ENCODE results near the gene USP47.

The USP47 gene

GRCh38 chr11:11864803-11865202 lies 23.0 kb downstream of the USP47 start:
- no peak for TF ChIP-seq TARDBP (IDR thresholded peaks at IDR 0.05)
- no peak for TF ChIP-seq FOXA1 (IDR thresholded peaks at IDR 0.05)
- no peak for TF ChIP-seq ZNF384 (IDR thresholded peaks at IDR 0.05)
- TF ChIP-seq FOXK2 (IDR thresholded peaks at IDR 0.05), result no peak
- no peak for TF ChIP-seq HDGF (IDR thresholded peaks at IDR 0.05; ENCODE audit: borderline replicate concordance)
- TF ChIP-seq SUZ12 (IDR thresholded peaks at IDR 0.05), result no peak
- TF ChIP-seq BHLHE40 (IDR thresholded peaks at IDR 0.05; ENCODE audit: borderline replicate concordance), result no peak
- no peak for TF ChIP-seq FOXM1 (IDR thresholded peaks at IDR 0.05; ENCODE audit: borderline replicate concordance)
- no peak for TF ChIP-seq CTBP1 (IDR thresholded peaks at IDR 0.05; ENCODE audit: borderline replicate concordance)
- TF ChIP-seq ARNT (IDR thresholded peaks at IDR 0.05), result no peak
- no peak for TF ChIP-seq L3MBTL2 (conservative IDR thresholded peaks at IDR 0.05)
- no peak for TF ChIP-seq PKNOX1 (IDR thresholded peaks at IDR 0.05)
- TF ChIP-seq NFRKB (IDR thresholded peaks at IDR 0.05), result no peak
- TF ChIP-seq SP1 (IDR thresholded peaks at IDR 0.05), result no peak
- no peak for TF ChIP-seq LEF1 (IDR thresholded peaks at IDR 0.05; ENCODE audit: borderline replicate concordance)
- TF ChIP-seq ELF4 (IDR thresholded peaks at IDR 0.05), result no peak
- DNase-seq (ENCODE audit: extremely low spot score), result no peak
- POLR2A ChIA-PET, result no interaction called here
- CTCF ChIA-PET, result no interaction called here

- TF ChIP-seq HDGF (IDR thresholded peaks at IDR 0.05; ENCODE audit: borderline replicate concordance) (no peak), NFRKB (IDR thresholded peaks at IDR 0.05) (no peak)
- ChIA-PET POLR2A (no interaction called here), CTCF (no interaction called here)
Observed at GRCh38 chr11:11865449-11865848, 23.7 kb downstream of the USP47 start.

GRCh38 chr11:11866203-11866602 lies 24.4 kb downstream of the USP47 start:
- DNase-seq (ENCODE audit: extremely low spot score), result no peak
- POLR2A ChIA-PET, result no interaction called here
- TF ChIP-seq ARNT (IDR thresholded peaks at IDR 0.05) (no peak), FOXK2 (IDR thresholded peaks at IDR 0.05) (no peak)
- CTCF ChIA-PET, result no interaction called here

More at GRCh38 chr11:11865449-11865848, 23.7 kb downstream of the USP47 start:
- no peak for DNase-seq (ENCODE audit: extremely low spot score)

- TF ChIP-seq FOXA1 (IDR thresholded peaks at IDR 0.05) (no peak), FOXK2 (IDR thresholded peaks at IDR 0.05) (no peak), ELF4 (IDR thresholded peaks at IDR 0.05) (no peak), BHLHE40 (IDR thresholded peaks at IDR 0.05; ENCODE audit: borderline replicate concordance) (no peak), LEF1 (IDR thresholded peaks at IDR 0.05; ENCODE audit: borderline replicate concordance) (no peak), HDGF (IDR thresholded peaks at IDR 0.05; ENCODE audit: borderline replicate concordance) (no peak), FOXM1 (IDR thresholded peaks at IDR 0.05; ENCODE audit: borderline replicate concordance) (no peak), SUZ12 (IDR thresholded peaks at IDR 0.05) (no peak), SP1 (IDR thresholded peaks at IDR 0.05) (no peak), ZNF384 (IDR thresholded peaks at IDR 0.05) (no peak)
- DNase-seq (ENCODE audit: extremely low spot score), result no peak
- ChIA-PET CTCF (no interaction called here), POLR2A (no interaction called here)
Observed at GRCh38 chr11:11867720-11868119, 25.9 kb downstream of the USP47 start.

- TF ChIP-seq NFRKB (IDR thresholded peaks at IDR 0.05) (no peak), ZNF384 (IDR thresholded peaks at IDR 0.05) (no peak), TARDBP (IDR thresholded peaks at IDR 0.05) (no peak), FOXK2 (IDR thresholded peaks at IDR 0.05) (no peak), HDGF (IDR thresholded peaks at IDR 0.05; ENCODE audit: borderline replicate concordance) (no peak), ELF4 (IDR thresholded peaks at IDR 0.05) (no peak), SUZ12 (IDR thresholded peaks at IDR 0.05) (no peak), ARNT (IDR thresholded peaks at IDR 0.05) (no peak), FOXA1 (IDR thresholded peaks at IDR 0.05) (no peak), LEF1 (IDR thresholded peaks at IDR 0.05; ENCODE audit: borderline replicate concordance) (no peak), FOXM1 (IDR thresholded peaks at IDR 0.05; ENCODE audit: borderline replicate concordance) (no peak), BHLHE40 (IDR thresholded peaks at IDR 0.05; ENCODE audit: borderline replicate concordance) (no peak), CTBP1 (IDR thresholded peaks at IDR 0.05; ENCODE audit: borderline replicate concordance) (no peak), PKNOX1 (IDR thresholded peaks at IDR 0.05) (no peak), L3MBTL2 (conservative IDR thresholded peaks at IDR 0.05) (no peak), SP1 (IDR thresholded peaks at IDR 0.05) (no peak)
- ChIA-PET CTCF (no interaction called here), POLR2A (interaction anchor here (1.2 to 1.4 kb wide), 3 partner anchors 8 to 31 kb away, joined by 3 to 5 read pairs (median 3); partner anchors contain the start of gene USP47)
- DNase-seq (ENCODE audit: extremely low spot score), result no peak
Observed at GRCh38 chr11:11871991-11872401, 30.2 kb downstream of the USP47 start.

- ChIA-PET CTCF (interaction anchor here (1.2 kb wide), 1 partner anchor 170 kb away, joined by 11 read pairs; no protein-coding TSS in a partner anchor), POLR2A (interaction anchor here (0.7 kb wide), 1 partner anchor 1388 kb away, joined by 4 read pairs; no protein-coding TSS in a partner anchor)
- TF ChIP-seq SP1 (IDR thresholded peaks at IDR 0.05), result no peak
- no peak for TF ChIP-seq ARNT (IDR thresholded peaks at IDR 0.05)
- no peak for TF ChIP-seq FOXA1 (IDR thresholded peaks at IDR 0.05)
- TF ChIP-seq L3MBTL2 (conservative IDR thresholded peaks at IDR 0.05), result no peak
- TF ChIP-seq PKNOX1 (IDR thresholded peaks at IDR 0.05), result no peak
- TF ChIP-seq NFRKB (IDR thresholded peaks at IDR 0.05), result no peak
- no peak for TF ChIP-seq SUZ12 (IDR thresholded peaks at IDR 0.05)
- TF ChIP-seq FOXK2 (IDR thresholded peaks at IDR 0.05), result no peak
- no peak for TF ChIP-seq FOXM1 (IDR thresholded peaks at IDR 0.05; ENCODE audit: borderline replicate concordance)
- TF ChIP-seq LEF1 (IDR thresholded peaks at IDR 0.05; ENCODE audit: borderline replicate concordance), result no peak
- TF ChIP-seq BHLHE40 (IDR thresholded peaks at IDR 0.05; ENCODE audit: borderline replicate concordance), result no peak
- TF ChIP-seq HDGF (IDR thresholded peaks at IDR 0.05; ENCODE audit: borderline replicate concordance), result no peak
- no peak for TF ChIP-seq ZNF384 (IDR thresholded peaks at IDR 0.05)
- TF ChIP-seq ELF4 (IDR thresholded peaks at IDR 0.05), result no peak
- DNase-seq (ENCODE audit: extremely low spot score), result peak; percentile 27
Observed at GRCh38 chr11:11876458-11876857, 34.7 kb downstream of the USP47 start.
